Left lung (tissue), 10 donors: ENCODE data around the gene LIMCH1. TPM values are rescaled to one million over a fixed set of nuclear protein-coding genes. Genes with fewer than 3 reads are reported as not detected.

ENCODE experiments used
- ATAC-seq: fragments of 200-7000 bp; cut with Tn5 transposase; one replicate; pipeline ENCODE4 v1.9.1; 2020; ENCODE audit warnings: moderate library complexity
- DNase-seq, 4 donors: peaks; one replicate each; pipeline ENCODE4 v3.0.0-alpha.2; 2013 to 2020
- H3K27ac ChIP-seq, 2 donors: fragments of 200-600 bp; sonication (generic) in 1 of 2; one replicate each; pipeline versions ENCODE4 v1.5.0 to v1.8.0; 2020 to 2021
- H3K27me3 ChIP-seq, 2 donors: fragments of 200-600 bp; sonication (generic) in 1 of 2; one replicate each; pipeline versions ENCODE4 v1.5.0 to v1.8.0; 2020 to 2021
- H3K36me3 ChIP-seq, 2 donors: fragments of 200-600 bp; sonication (generic) in 1 of 2; one replicate each; pipeline versions ENCODE4 v1.5.0 to v1.8.0; 2020 to 2021
- H3K4me1 ChIP-seq, 2 donors: fragments of 200-600 bp; one replicate each; pipeline ENCODE4 v1.8.0; 2021
- H3K4me3 ChIP-seq, 2 donors: fragments of 200-600 bp; sonication (generic) in 1 of 2; one replicate each; pipeline versions ENCODE4 v1.5.0 to v1.8.0; 2020 to 2021; ENCODE audit warnings: mild to moderate bottlenecking in 1 of 2
- H3K9me3 ChIP-seq, 2 donors: fragments of 200-600 bp; sonication (generic) in 1 of 2; one replicate each; pipeline versions ENCODE4 v1.5.0 to v1.8.0; 2020 to 2021
- CTCF ChIP-seq, 2 donors: fragments of 200-600 bp; sonication (generic) in 1 of 2; IDR thresholded peaks; one replicate each; pipeline versions ENCODE4 v1.5.0 to v1.8.0; 2021; ENCODE audit warnings: antibody characterized with exemption in 2 of 2
- intact Hi-C, 2 donors: fragments of 100-400 bp; cut with DNase I; formaldehyde crosslinking; loops; one replicate each; pipeline versions ENCODE4 v1.11.2 to v1.14.2; 2022
- polyA plus RNA-seq, 6 donors: library from polyadenylated mRNA; unstranded; fragments of 120-200 nt; gene quantifications; one replicate each; pipeline ENCODE4 v1.2.1, GENCODE V29; 2013; ENCODE audit not compliant: insufficient read length in 6 of 6
- total RNA-seq, 2 donors: library from RNA; stranded (reverse); fragmentation: NEBNext Ultra II Directional; extraction: Animal tissue kit (Norgen Biotek cat#: 25700); gene quantifications; one replicate each; pipeline ENCODE4 v1.2.1, GENCODE V29; 2021
- donor health status: DM: no; HTN: yes; CAD: no.
- donor health status: DM: no; HTN: no; CAD: no.

Gene LIMCH1
- total and polyA plus RNA-seq, 8 donors: 90.6 to 183 (median 113) TPM

- intact Hi-C loops: no loop called here
- Histone ChIP-seq H3K27me3 (no peaks in the 10 kb centered on the region), H3K27ac (no peak overlapping the region), H3K4me3 (no peak overlapping the region), H3K9me3 (no peaks in the 10 kb centered on the region), H3K4me1 (peaks cover 0 to 5% of the 10 kb centered on the region in 2 donors), H3K36me3 (no peaks in the 10 kb centered on the region)
- TF ChIP-seq CTCF (IDR thresholded peaks at IDR 0.05): no peak
- DNase-seq (peak in 2 of 4 donors; percentile 83), ATAC-seq (no peak)
These were observed 9.3 kb upstream of the LIMCH1 start for GRCh38 chr4:41528512-41529205.

GRCh38 chr4:41530741-41531140 is 7.2 kb upstream of the LIMCH1 start:
- ATAC-seq (no peak), DNase-seq (no peak)
- H3K27me3 ChIP-seq: no peaks in the 10 kb centered on the region
- TF ChIP-seq CTCF (IDR thresholded peaks at IDR 0.05): no peak
- H3K4me3 ChIP-seq: no peak overlapping the region
- H3K9me3 ChIP-seq: no peaks in the 10 kb centered on the region
- no peak overlapping the region for H3K27ac ChIP-seq
- intact Hi-C loops: no loop called here
- H3K36me3 ChIP-seq: no peaks in the 10 kb centered on the region
- peaks cover 7 to 9% of the 10 kb centered on the region in 2 donors for H3K4me1 ChIP-seq

- no peak for TF ChIP-seq CTCF (IDR thresholded peaks at IDR 0.05)
- Histone ChIP-seq H3K4me1 (peaks cover 12 to 14% of the 10 kb centered on the region in 2 donors), H3K27ac (no peak overlapping the region), H3K4me3 (no peak overlapping the region), H3K9me3 (no peaks in the 10 kb centered on the region), H3K36me3 (no peaks in the 10 kb centered on the region), H3K27me3 (no peaks in the 10 kb centered on the region)
- ATAC-seq (no peak), DNase-seq (no peak)
- intact Hi-C loops: no loop called here
These were observed 5.6 kb upstream of the LIMCH1 start for GRCh38 chr4:41532336-41532735.

- TF ChIP-seq CTCF (IDR thresholded peaks at IDR 0.05): no peak
- H3K36me3 ChIP-seq: no peaks in the 10 kb centered on the region
- no peak for ATAC-seq
- no peak overlapping the region for H3K4me3 ChIP-seq
- H3K27me3 ChIP-seq: no peaks in the 10 kb centered on the region
- intact Hi-C loops: no loop called here
- H3K4me1 ChIP-seq: peaks cover 12 to 14% of the 10 kb centered on the region in 2 donors
- H3K9me3 ChIP-seq: no peaks in the 10 kb centered on the region
- no peak overlapping the region for H3K27ac ChIP-seq
- DNase-seq: peak in 1 of 4 donors; percentile 50
These were observed 5.1 kb upstream of the LIMCH1 start for GRCh38 chr4:41532882-41533281.

- Histone ChIP-seq H3K4me3 (no peak overlapping the region), H3K36me3 (no peaks in the 10 kb centered on the region), H3K4me1 (peaks cover 12 to 14% of the 10 kb centered on the region in 2 donors), H3K27ac (no peak overlapping the region), H3K9me3 (no peaks in the 10 kb centered on the region), H3K27me3 (no peaks in the 10 kb centered on the region)
- TF ChIP-seq CTCF (IDR thresholded peaks at IDR 0.05): no peak
- intact Hi-C loops: no loop called here
- no peak for ATAC-seq
- DNase-seq: no peak
These were observed 4.3 kb upstream of the LIMCH1 start for GRCh38 chr4:41533680-41534079.
